A549 (cell line): ENCODE measurements around the gene ZC3H4. TPM values are rescaled to one million over a fixed set of nuclear protein-coding genes. Genes with fewer than 3 reads are reported as not detected.
A peak's percentile ranks its signal among the peaks of the same experiment; 100 is the strongest.

ENCODE experiments used
- ATAC-seq, 2 experiments: fragments of 200-7000 bp in 1 of 2; fragments of >200 bp in 1 of 2; cut with Nextera tagmentation in 1 of 2; cut with Tn5 transposase in 1 of 2; 3 replicates each; pipeline versions ENCODE4 v1.8.0 to v1.9.1; 2018 to 2020; ENCODE audit warnings: mild to moderate bottlenecking in 1 of 2, moderate library complexity in 1 of 2
- CTCF ChIA-PET: fragments of 300-600 bp; sonication (Branson Sonifier 250); formaldehyde crosslinking; extraction: SDS; loops from one replicate; lab custom pipeline; 2021; ENCODE audit warnings: antibody characterized with exemption, inconsistent platforms; lab: Yijun Ruan, JAX
- POLR2A ChIA-PET: fragments of 350-600 bp; formaldehyde crosslinking; extraction: SDS; loops from one replicate; lab custom pipeline; 2021; ENCODE audit warnings: antibody characterized with exemption, inconsistent platforms; lab: Yijun Ruan, JAX
- DNase-seq, 2 experiments: peaks; one replicate each; pipeline versions ENCODE4 v3.0.0 to v3.0.0-alpha.2; 2011 to 2016; ENCODE audit warnings: low read depth in 1 of 2, low spot score in 1 of 2
- FAIRE-seq: peaks from 2 replicates; lab custom pipeline; 2011; peaks lifted over from hg19 to GRCh38; lab: Jason Lieb, UNC
- H3K27ac ChIP-seq, 2 experiments: fragments of >200 bp; sonication (Bioruptor Twin); formaldehyde crosslinking; 3 replicates each; pipeline ENCODE4 v1.5.1; 2016 to 2017
- H3K4me1 ChIP-seq: fragments of >200 bp; sonication (Bioruptor Twin); formaldehyde crosslinking; 3 replicates; pipeline ENCODE4 v1.6.1; 2016
- H3K4me2 ChIP-seq: fragments of >200 bp; sonication (Bioruptor Twin); formaldehyde crosslinking; 3 replicates; pipeline ENCODE4 v1.6.1; 2016
- H3K4me3 ChIP-seq: fragments of >200 bp; sonication (Bioruptor Twin); formaldehyde crosslinking; 3 replicates; pipeline ENCODE4 v1.5.1; 2016
- H3K9me3 ChIP-seq: fragments of >200 bp; sonication (Bioruptor Twin); formaldehyde crosslinking; 3 replicates; pipeline ENCODE4 v1.6.1; 2016
- CBX8 ChIP-seq: fragments of 200-600 bp; sonication (generic); IDR thresholded peaks from 2 replicates; pipeline ENCODE4 v1.6.1; 2016
- EHF ChIP-seq: fragments of 250-450 bp; sonication (Bioruptor Pico); IDR thresholded peaks from 2 replicates; pipeline ENCODE4 v1.5.0; 2020; ENCODE audit warnings: mild to moderate bottlenecking
- ESRRA ChIP-seq: fragments of 150-350 bp; IDR thresholded peaks from 2 replicates; pipeline ENCODE4 v1.6.1; 2014; ENCODE audit warnings: mild to moderate bottlenecking, low read length, borderline replicate concordance
- FOSB ChIP-seq: fragments of 250-450 bp; sonication (Bioruptor Pico); IDR thresholded peaks from 2 replicates; pipeline ENCODE4 v1.5.0; 2020; ENCODE audit warnings: mild to moderate bottlenecking, moderate library complexity
- FOSL2 ChIP-seq, 2 experiments: fragments of 450-650 bp in 1 of 2; fragments of >200 bp in 1 of 2; sonication (Bioruptor Twin) in 1 of 2; formaldehyde crosslinking; IDR thresholded peaks; 2 replicates each; pipeline versions ENCODE4 v1.5.0 to v1.6.1; 2016 to 2020; ENCODE audit warnings: mild to moderate bottlenecking in 1 of 2, moderate library complexity in 1 of 2
- GATA3 ChIP-seq: IDR thresholded peaks from 2 replicates; pipeline ENCODE4 v1.6.1; 2012; ENCODE audit warnings: borderline replicate concordance
- HOXA7 ChIP-seq: fragments of 250-450 bp; sonication (Bioruptor Pico); IDR thresholded peaks from 2 replicates; pipeline ENCODE4 v1.5.0; 2020; ENCODE audit warnings: mild to moderate bottlenecking, moderate library complexity
- HOXB5 ChIP-seq: fragments of 250-450 bp; sonication (Bioruptor Pico); IDR thresholded peaks from 2 replicates; pipeline ENCODE4 v1.5.0; 2020; ENCODE audit warnings: mild to moderate bottlenecking, moderate library complexity
- MYC ChIP-seq: IDR thresholded peaks from 2 replicates; pipeline ENCODE4 v1.6.1; 2012; ENCODE audit warnings: mild to moderate bottlenecking, inconsistent platforms, low read length, improper control_type of control experiment, borderline replicate concordance
- RARB ChIP-seq: fragments of 250-450 bp; sonication (Bioruptor Pico); IDR thresholded peaks from 2 replicates; pipeline ENCODE4 v1.8.0; 2021; ENCODE audit warnings: mild to moderate bottlenecking, moderate library complexity
- RFX5 ChIP-seq: fragments of 450-650 bp; IDR thresholded peaks from 2 replicates; pipeline ENCODE4 v1.7.1; 2014; ENCODE audit warnings: antibody characterized with exemption, mild to moderate bottlenecking, moderate library complexity
- ZFP36 ChIP-seq: fragments of 450-650 bp; IDR thresholded peaks from 2 replicates; pipeline ENCODE4 v1.6.1; 2014; ENCODE audit warnings: borderline replicate concordance; ENCODE audit not compliant: partially characterized antibody
- ZNF302 ChIP-seq: fragments of 250-450 bp; sonication (Bioruptor Pico); IDR thresholded peaks from 2 replicates; pipeline ENCODE4 v1.9.0; 2021; ENCODE audit warnings: inconsistent platforms, mild to moderate bottlenecking, moderate library complexity
- WGBS: methylation state at CpG from one replicate; pipeline ENCODE4 v1.1.6; 2017; ENCODE audit errors: missing lambda C conversion rate; 5-methylcytosine and 5-hydroxymethylcytosine counted together
- polyA plus RNA-seq, 4 experiments: library from polyadenylated mRNA; depleted of rRNA in 3 of 4; stranded (reverse); fragments of >200 nt; fragmentation: RNase III in 1 of 4; extraction: RNeasy Plus Mini Kit Qiagen cat#74134 plus additional on column Dnase treatment in 1 of 4; gene quantifications; 2 replicates in 3 of 4; 3 replicates in 1 of 4; pipeline ENCODE4 v1.2.3, GENCODE V29; 2011 to 2017
- TF ChIP-seq, protein P1 (sequence below): fragments of 250-450 bp; sonication (Bioruptor Pico); IDR thresholded peaks from 2 replicates; pipeline ENCODE4 v1.5.0; 2020; ENCODE audit warnings: low read depth, mild to moderate bottlenecking, moderate library complexity
- TF ChIP-seq, protein P2 (sequence below): IDR thresholded peaks from 2 replicates; pipeline ENCODE4 v1.6.1; 2012; ENCODE audit warnings: low read depth, borderline replicate concordance
- TF ChIP-seq, protein P3 (sequence below): fragments of 450-650 bp; IDR thresholded peaks from 2 replicates; pipeline ENCODE4 v1.6.1; 2014; ENCODE audit warnings: antibody characterized with exemption

ZC3H4 gene
- polyA plus RNA-seq, 2 of the 4 experiments (the other 2 are of a cell fraction), result 7.7 to 33.4 TPM

DNA sequence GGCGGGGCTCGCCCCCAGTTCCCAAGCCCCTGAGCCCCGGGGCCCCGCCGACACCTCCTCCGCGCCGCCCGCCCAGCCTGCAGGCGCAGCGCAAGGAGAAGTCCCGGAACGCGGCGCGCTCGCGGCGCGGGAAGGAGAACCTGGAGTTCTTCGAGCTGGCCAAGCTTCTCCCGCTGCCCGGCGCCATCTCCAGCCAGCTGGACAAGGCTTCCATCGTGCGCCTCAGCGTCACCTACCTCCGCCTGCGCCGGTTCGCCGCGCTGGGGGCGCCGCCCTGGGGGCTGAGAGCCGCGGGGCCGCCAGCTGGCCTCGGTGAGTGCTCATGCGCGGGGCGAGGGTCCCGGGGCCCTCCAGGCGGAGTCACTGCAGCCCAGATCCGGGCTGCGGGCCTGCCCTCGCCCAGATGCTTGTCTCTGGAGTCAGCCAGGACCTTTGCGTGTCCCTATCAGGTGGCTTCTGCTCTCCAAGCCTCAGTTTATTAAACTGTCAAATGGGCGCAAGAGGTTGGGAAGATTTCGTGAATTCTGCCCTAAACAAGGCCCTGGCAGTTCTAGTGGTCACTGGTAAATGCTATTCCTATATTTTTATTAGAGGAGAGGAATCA, 91.9 kb downstream of the ZC3H4 start (continued):
- TF ChIP-seq EHF (CRISPR knock-in tag) (no peak), RARB (CRISPR knock-in tag) (no peak), ZFP36 (peak; percentile 98), HOXB5 (no peak), RFX5 (no peak)
- TF ChIP-seq, protein P1, sequence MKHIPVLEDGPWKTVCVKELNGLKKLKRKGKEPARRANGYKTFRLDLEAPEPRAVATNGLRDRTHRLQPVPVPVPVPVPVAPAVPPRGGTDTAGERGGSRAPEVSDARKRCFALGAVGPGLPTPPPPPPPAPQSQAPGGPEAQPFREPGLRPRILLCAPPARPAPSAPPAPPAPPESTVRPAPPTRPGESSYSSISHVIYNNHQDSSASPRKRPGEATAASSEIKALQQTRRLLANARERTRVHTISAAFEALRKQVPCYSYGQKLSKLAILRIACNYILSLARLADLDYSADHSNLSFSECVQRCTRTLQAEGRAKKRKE (CRISPR knock-in tag), result no peak

DNA sequence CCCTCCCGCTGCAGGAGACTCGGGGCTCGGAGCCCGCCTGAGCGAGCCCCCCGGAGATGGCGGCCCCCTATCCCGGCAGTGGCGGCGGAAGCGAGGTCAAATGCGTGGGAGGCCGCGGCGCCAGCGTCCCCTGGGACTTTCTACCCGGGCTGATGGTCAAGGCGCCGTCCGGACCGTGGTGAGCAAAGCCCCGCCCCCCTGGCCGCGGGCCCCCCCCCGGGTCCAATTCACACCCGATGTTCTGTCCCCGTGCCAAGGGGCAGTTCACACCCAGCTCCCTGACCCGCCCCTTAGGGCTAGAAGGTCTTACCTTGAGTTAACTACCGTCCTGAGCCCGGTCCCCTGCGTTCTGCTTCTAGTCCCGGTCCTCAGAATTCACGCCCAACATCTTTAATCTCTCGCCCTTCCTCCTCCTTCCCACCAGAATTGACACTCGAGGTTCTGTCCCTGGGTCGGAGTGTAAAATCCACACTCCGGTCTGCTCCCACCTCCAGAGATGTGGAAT, 92.5 kb downstream of the ZC3H4 start:
- FAIRE-seq (no peak), ATAC-seq (peak; percentile 39 to 65), DNase-seq (peak in 1 of 2 experiments; percentile 65)
- peak overlapping the region; percentile 50 for H3K4me3 ChIP-seq
- peak overlapping the region; percentile 100 for H3K4me2 ChIP-seq
- H3K27ac ChIP-seq, result peak overlapping the region in 1 of 2 experiments; percentile 70; a peak in 3 of 6 replicates
- WGBS, result 3% methylated on average over 12 of the region's 37 CpGs
- H3K9me3 ChIP-seq, result no peaks in the 10 kb centered on the region
- TF ChIP-seq ESRRA, result no peak
- TF ChIP-seq RARB (CRISPR knock-in tag), result no peak
- TF ChIP-seq, protein P2, sequence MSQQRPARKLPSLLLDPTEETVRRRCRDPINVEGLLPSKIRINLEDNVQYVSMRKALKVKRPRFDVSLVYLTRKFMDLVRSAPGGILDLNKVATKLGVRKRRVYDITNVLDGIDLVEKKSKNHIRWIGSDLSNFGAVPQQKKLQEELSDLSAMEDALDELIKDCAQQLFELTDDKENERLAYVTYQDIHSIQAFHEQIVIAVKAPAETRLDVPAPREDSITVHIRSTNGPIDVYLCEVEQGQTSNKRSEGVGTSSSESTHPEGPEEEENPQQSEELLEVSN, result no peak
- no peak for TF ChIP-seq FOSB
- TF ChIP-seq ZNF302 (CRISPR knock-in tag), result no peak
- TF ChIP-seq CBX8, result no peak
- no peak for TF ChIP-seq HOXA7 (CRISPR knock-in tag)
- no peak for TF ChIP-seq GATA3
- TF ChIP-seq, protein P3, sequence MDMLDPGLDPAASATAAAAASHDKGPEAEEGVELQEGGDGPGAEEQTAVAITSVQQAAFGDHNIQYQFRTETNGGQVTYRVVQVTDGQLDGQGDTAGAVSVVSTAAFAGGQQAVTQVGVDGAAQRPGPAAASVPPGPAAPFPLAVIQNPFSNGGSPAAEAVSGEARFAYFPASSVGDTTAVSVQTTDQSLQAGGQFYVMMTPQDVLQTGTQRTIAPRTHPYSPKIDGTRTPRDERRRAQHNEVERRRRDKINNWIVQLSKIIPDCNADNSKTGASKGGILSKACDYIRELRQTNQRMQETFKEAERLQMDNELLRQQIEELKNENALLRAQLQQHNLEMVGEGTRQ, result no peak
- TF ChIP-seq FOSL2 (IDR thresholded peaks at IDR 0.05), result no peak
- no peak for TF ChIP-seq FOSL2 (CRISPR knock-in tag; IDR thresholded peaks at IDR 0.05)
- TF ChIP-seq MYC, result no peak
- ChIA-PET CTCF (interaction anchor here (1.2 to 6.6 kb wide), 6 partner anchors 8 to 105 kb away, joined by 5 to 75 read pairs (median 6); no protein-coding TSS in a partner anchor), POLR2A (no interaction called here)
- peaks cover 31% of the 10 kb centered on the region for H3K4me1 ChIP-seq

DNA sequence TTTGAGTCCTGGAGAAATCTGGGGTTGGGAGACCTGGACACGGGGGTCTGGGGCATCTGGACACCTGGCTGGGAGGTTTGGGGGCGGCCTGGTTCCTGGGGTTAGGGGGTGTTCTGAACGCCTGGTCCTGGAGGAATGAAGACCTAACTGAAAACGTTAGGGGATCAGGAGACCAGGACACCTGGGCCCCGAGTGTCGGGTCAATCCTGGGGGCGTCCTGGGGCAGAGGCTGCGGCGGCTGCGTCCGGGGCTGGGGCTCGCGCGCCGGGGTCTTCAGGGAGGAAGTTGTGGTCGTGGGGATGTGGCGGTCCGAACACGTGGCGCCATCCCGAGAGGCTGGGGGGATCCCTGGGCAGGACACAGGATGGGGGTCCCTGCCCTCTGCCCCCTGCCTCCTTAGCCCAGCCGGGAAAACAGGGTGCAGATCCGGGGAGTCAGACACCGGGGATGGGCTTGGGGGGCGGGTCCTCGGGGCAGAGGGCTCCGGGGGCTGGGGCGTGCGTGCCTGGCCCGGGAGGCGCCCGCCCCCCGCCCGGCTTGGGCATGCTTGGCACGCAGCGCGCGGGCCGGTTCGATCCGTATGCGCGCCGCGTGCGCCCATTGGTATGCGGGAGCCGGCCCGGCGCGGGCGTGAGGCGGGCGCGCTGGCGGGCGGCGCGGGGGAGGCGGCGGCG, 93.3 kb downstream of the ZC3H4 start:
- WGBS, result 2% methylated on average over 18 of the region's 62 CpGs
- peak overlapping the region; percentile 50 for H3K4me3 ChIP-seq
- POLR2A ChIA-PET, result interaction anchor here (1.3 kb wide), 1 partner anchor 93 kb away, joined by 3 read pairs; the partner anchor contains the start of gene ZC3H4
- TF ChIP-seq, protein P1 (CRISPR knock-in tag), result no peak
- TF ChIP-seq, all 56 proteins: peak for 0
- peak overlapping the region in 1 of 2 experiments; percentile 70; a peak in 3 of 6 replicates for H3K27ac ChIP-seq
- ATAC-seq (no peak), FAIRE-seq (no peak), DNase-seq (no peak)
- H3K9me3 ChIP-seq, result no peaks in the 10 kb centered on the region
- peaks cover 31% of the 10 kb centered on the region for H3K4me1 ChIP-seq
- CTCF ChIA-PET, result interaction anchor here (0.6 to 6.6 kb wide), 13 partner anchors 7 to 224 kb away, joined by 3 to 75 read pairs (median 5); no protein-coding TSS in a partner anchor
- H3K4me2 ChIP-seq, result peak overlapping the region; percentile 100
